Dermis microvascular lymphatic vessel endothelial cell (primary cell): ENCODE data around the gene CHRNA4. TPM values are rescaled to one million over a fixed set of nuclear protein-coding genes. Genes with fewer than 3 reads are reported as not detected.
"Not testable (repeated sequence)": the region's sequence is repeated elsewhere in the genome, so short reads cannot be mapped to it uniquely, and the experiment has no call there.

ENCODE experiments used
- DNase-seq, 2 donors: peaks; one replicate each; pipeline versions ENCODE4 v3.0.0 to v3.0.0-alpha.2; 2010; ENCODE audit warnings: low read depth in 2 of 2
- total RNA-seq: library from RNA; depleted of rRNA; stranded (reverse); fragments of >200 nt; gene quantifications from 2 replicates; pipeline ENCODE4 v1.2.1, GENCODE V29; 2014

CHRNA4 gene
- total RNA-seq, 1 donor from 2014 or later: 0.13 TPM

DNA sequence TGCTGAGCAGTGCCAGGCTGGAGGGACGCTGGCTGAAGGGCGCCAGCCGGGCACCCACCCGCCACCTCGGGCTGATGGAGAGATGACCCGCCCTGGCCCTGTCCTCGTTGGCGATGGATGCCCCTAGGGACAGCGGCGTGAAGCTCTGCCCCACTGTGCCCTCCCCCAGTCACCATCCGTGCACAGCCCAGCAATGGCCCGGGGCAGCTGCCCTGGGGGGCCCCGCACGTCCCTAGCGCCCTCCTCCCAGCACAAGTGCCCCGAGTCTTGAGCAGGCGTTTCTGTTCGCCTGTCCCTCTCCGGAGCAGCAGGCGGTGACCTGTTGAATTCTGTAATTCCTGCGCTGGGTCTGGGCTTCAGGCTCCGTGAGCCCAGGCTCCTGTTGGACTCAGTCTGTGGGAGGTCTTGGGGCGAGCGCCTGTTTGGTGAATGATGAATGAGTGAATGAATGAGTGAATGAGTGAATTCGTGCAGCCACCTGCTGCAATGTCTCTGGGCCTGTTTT is 36.8 kb upstream of the CHRNA4 start:
- DNase-seq: no peak

GRCh38 chr20:63397155-63397843 is 36.1 kb upstream of the CHRNA4 start:
- no peak for DNase-seq

DNA sequence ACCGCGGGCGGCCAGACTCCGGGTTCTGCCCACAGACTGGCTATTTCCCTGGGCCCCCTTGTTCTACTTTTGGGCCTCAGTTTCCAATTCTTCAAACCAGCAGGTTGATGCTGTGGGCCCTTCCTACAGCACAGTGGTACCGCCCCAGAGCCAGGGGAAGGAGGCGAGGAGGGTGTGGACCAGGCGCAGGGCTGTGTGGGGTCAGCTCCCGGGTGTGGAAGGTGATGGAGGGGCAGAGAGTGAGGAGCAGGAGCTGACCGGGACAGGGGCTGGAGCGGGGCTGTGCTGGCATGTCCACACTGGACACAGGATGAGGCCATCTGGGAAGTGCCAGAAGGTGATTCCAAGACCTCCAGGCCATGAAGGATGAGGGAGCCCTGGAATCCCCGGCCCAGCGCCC is 35.2 kb upstream of the CHRNA4 start:
- DNase-seq: no peak

DNA sequence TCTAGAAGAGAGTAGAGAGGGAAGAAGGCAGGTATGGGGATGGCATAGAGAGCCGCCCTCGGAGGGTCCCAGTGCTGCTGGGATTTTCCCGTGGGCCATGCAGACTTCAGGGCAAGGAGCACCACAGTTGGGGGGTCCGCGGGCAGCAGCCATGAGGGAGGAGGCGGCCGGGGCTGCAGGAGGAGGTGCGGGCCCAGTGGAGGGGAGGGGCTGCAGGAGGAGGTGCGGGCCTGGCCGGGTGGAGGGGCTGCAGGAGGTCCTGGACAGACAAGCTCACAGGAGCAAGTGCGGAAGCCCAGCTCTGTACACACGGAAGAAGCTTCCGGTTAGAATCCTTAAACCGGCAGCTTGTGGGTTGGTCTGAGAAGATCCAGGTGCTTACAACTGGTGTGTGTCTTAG is 34.6 kb upstream of the CHRNA4 start:
- no peak for DNase-seq

GRCh38 chr20:63394920-63395455 is 33.8 kb upstream of the CHRNA4 start:
- DNase-seq: no peak

DNA sequence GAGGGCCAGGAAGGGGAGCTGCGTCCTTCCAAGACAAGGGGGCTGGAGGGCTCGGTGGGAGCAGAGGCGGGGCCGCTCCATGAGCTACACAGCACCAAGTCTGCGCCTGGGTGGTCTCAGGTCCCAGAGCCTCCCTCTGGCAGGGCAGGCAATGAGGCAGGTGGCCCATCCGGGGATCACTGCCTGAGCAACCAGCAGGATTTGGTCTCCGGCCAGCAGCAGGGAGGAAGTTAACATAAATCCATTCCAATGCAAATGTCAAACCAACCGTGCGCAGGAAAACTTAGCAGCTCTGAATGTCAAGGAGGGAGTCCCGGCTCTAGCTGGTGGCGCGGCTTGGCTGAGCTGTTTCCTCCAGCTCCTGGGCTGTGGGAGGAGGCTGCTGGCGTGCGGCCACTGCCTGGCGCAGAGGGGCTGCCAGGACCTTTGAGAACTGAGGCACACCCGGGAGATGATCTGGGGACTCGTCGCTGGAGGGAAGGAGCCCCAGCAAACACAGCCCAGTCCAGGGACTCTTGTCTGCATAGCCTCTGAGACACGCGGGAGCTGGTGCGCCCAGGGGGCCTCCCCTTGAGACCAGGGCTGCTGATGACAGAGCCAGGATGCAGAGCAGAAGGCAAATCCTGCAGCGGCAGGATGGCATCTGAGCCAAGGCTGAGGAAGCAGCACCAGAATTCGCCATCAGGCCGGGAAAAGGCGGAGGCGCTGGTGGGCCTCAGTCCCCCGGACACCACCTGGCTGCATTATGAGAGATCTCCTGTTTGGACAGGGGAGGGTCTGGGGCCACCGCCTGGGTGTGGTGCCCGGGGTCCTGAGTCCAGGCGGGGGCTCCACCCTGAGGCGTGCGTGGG is 33.1 kb upstream of the CHRNA4 start:
- no peak for DNase-seq

DNA sequence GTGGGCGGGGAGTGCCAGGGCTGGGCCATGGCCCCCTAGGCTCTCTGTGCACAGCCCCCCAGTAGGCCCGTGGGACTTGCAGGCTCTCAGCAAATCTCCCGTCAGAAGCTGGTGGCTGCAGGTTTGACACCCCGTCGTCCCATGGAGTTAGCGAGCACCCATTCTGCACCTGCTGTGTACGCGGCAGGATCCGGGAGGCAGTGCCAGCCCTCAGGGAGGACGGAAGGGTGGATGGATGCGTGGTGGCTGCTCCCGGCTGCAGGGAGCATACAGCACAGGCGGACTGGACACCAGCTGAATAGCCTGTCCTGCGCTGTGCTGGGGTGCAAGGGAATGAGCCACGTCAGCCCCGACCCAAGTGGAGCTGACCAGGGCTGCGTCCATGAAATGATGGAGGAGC is 32.4 kb upstream of the CHRNA4 start:
- no peak for DNase-seq

DNA sequence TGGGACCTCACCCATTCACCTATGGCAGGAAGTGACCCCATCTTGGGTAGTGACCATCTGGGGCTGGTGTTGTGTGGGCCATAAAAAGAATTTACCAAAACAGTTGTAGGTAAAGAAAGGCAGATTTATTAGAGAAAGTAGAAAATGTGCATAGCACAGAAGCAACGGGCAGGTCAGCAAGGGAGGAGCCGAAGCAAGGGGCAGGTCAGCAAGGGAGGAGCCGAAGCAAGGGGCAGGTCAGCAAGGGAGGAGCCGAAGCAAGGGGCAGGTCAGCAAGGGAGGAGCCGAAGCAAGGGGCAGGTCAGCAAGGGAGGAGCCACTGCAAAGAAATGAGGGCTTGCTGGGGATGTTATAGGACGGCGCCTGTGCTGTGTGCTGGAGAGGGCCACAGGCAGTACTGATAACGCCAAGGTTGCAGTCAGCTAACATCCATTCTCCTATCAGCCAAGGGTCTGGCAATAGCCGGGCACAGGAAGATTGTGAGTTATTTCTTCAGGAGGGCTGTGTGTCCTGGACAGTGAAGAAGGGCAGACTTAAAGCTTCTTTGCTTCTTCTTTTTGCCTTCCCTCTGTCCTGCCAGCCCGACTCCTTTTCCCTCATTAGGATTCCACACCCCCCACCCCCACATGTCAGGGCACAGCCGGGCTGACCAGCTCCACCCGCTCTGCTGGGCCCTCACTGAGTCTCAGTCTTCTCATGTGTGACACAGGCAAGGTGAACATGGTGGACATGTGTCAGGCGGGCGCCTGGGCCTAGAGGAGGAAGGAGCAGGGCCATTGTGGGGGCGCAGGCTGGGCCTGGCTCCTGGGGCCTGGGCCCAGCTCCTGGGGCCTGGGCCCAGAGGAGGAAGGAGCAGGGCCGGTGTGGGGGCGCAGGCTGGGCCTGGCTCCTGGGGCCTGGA is 31.6 kb upstream of the CHRNA4 start:
- DNase-seq: no peak

- DNase-seq: no peak
Measured at GRCh38 chr20:63387917-63388316, 26.8 kb upstream of the CHRNA4 start.

GRCh38 chr20:63387393-63387792 is 26.2 kb upstream of the CHRNA4 start:
- no peak for DNase-seq

GRCh38 chr20:63386491-63386890 is 25.3 kb upstream of the CHRNA4 start:
- no peak for DNase-seq

DNA sequence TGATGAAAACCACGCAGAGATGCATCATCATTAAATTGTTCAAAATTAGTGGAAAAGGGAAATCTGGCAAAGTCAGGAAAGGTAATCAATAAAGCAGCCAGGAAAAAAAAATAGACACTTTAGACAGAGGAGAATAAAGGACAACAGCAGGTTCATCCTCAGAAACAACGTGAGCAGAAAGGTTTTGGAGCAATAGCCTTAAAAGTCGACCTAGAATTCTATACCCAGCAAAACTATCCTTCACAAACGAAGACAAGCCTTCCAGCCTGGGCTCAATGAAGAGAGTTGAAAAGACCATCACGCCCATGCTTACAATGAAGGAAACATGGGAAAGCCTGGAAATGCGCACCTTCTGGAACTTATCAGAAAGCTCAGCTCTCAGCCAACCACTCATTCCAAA is 24.7 kb upstream of the CHRNA4 start:
- no peak for DNase-seq

GRCh38 chr20:63384336-63384735 is 23.2 kb upstream of the CHRNA4 start:
- DNase-seq: no peak

DNA sequence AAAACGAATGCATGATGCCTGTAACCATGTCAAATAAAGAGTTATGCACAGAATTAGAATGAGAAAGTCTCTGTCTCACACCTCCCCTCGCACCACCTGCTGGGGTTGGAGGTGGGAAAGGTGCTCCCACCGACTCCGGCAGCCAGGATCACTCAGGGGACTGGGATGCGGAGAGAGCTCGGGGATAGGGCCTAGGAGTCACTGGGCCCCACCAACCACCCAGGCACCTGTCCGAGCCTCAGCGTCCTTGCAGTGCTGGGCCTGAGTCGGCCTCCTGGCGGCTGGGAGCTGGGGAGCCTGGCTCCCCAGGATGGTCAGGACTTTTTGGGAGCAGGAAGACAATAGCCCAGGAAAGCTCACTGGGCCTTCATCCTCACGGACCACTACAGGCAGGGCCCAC is 22.4 kb upstream of the CHRNA4 start:
- no peak for DNase-seq

DNA sequence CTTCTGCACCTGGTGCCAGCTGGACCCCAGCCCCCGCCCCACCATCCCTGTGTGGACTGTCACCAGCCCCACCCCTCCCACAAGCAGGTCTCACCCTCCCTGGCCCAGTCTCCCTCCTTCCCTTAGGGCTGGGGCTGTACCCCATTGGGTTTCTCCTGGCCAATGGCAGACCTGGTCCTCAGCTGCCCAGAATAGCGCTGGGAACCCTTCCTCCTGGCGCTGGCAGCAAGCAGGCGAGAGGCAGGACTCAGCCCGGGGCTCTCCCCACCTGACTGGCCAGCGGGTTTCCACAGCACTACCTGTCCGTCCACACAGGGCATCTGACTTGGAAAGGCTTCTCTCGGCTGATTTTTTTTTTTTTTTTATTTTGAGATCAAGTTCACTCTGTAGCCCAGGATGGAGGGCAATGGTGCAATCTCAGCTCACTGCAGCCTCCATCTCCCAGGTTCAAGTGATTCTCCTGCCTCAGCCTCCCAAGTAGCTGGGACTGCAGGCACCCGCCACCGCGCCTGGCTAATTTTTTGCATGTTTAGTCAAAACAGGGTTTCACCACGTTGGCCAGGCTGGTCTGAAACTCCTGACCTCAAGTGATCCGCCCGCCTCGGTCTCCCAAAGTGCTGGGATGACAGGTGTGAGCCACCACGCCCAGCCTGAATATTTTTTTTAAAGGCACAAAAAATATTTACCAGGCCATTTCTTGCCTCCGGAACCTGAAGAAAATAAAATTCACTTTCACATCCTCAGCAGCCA is 21.6 kb upstream of the CHRNA4 start:
- DNase-seq: no peak

- DNase-seq: no peak
Measured at GRCh38 chr20:63381781-63382431, 20.8 kb upstream of the CHRNA4 start.

DNA sequence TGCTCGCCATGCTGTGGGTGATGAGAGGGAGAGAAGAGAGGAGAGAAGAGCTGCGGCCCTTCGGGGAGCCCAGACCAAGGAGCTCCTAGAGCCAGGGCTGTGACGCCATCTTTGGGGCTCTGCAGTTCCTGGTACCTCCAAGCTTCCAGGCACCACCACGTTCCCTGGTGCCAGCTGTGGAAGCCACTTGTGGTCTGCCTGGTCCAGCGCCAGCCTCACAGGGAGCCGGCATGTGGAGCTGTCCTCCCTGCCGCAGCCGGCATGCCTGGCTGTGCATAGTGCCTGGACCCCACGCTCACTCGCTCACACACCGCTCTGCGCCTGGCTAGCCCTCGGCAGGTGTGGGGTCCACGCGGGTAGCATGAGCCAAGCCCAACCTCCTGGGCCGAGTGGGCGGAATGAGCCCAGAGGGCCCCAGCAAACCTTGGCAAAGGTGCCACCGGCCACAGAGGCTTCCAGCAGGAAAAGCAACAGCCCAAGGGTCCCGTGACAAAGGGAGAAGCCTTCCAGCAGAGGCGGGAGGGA is 19.3 kb upstream of the CHRNA4 start:
- DNase-seq: no peak

DNA sequence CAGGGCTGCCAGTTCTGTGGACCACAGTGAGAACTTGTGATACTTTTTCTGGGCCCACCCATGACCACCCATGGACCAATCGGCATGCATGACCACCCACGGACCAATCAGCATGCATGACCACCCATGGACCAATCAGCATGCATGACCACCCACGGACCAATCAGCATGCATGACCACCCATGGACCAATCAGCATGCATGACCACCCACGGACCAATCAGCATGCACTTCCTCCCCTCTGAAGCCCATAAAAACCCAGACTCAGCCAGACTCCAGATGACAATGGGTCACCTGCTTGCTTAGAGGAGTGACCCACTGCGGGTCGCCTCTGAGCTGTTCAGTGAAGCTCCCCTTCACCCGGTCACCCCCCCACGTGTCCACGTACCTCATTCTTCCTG is 18.7 kb upstream of the CHRNA4 start:
- not testable (repeated sequence) for DNase-seq

DNA sequence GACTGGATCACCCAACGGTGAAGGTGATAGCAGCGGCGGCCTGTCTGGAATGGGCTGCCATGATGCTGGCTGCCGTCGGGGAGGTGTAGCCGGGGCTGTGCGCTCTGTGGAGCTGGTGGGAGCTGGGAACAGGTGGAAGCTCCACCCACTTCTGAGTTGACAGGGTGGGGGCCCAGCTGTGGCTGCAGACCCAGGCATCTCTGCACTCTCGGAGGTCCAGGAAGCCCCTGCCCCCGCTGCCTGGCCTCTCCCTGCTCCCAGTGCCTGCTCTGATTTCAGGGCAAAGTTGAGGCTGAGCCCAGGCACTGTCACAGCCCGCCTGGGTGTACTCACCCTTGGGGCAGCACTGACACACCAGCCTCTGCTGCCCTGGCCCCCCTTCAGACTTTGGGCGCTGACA is 18.1 kb upstream of the CHRNA4 start:
- no peak for DNase-seq

DNA sequence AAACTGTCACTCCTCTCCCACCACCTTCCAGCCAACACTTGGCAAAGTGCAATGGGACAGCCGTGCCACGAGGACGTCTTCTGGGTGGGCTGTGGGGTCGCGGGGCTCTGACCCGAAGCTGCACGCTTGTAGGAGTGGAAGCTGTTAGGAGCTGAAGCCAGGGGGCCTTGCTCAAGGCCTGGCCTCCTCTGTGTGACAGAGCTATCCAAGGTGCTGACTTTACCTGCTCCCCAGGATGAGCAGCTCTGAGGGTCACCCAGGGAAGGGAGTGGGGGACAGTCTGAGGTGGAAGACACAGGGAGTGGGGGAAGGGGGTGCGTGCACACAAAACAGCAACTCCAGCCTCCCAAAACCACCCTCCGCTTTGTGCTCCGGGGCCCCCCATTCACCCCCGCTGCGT is 17.5 kb upstream of the CHRNA4 start:
- no peak for DNase-seq
